K562 (cell line): ENCODE data around the gene FDX2. TPM values are rescaled to one million over a fixed set of nuclear protein-coding genes. Genes with fewer than 3 reads are reported as not detected.

Source experiments
- ATF1 ChIP-seq, 2 experiments: fragments of 450-650 bp in 1 of 2; IDR thresholded peaks; 2 replicates each; pipeline ENCODE4 v1.6.1; 2016; ENCODE audit warnings: missing compliant biosample characterization in 1 of 2, missing genetic modification characterization in 1 of 2
- BRD4 ChIP-seq: fragments of 200-600 bp; sonication (generic); IDR thresholded peaks from 2 replicates; pipeline ENCODE4 v1.6.1; 2017; ENCODE audit warnings: inconsistent platforms
- CBX2 ChIP-seq: fragments of 200-600 bp; sonication (generic); IDR thresholded peaks from one replicate; pipeline ENCODE4 v1.6.1; 2012; ENCODE audit warnings: mild to moderate bottlenecking, low read length, inconsistent platforms; ENCODE audit not compliant: insufficient read depth, poor library complexity, severe bottlenecking
- CBX3 ChIP-seq, 2 experiments: IDR thresholded peaks; 1 replicate in 1 of 2; 2 replicates in 1 of 2; pipeline ENCODE4 v1.6.1; 2012; ENCODE audit warnings: inconsistent platforms in 2 of 2, low read length in 2 of 2, borderline replicate concordance in 1 of 2, control low read depth in 1 of 2
- CHD1 ChIP-seq: fragments of 200-600 bp; sonication (generic); IDR thresholded peaks from one replicate; pipeline ENCODE4 v1.6.1; 2012; ENCODE audit warnings: mild to moderate bottlenecking, moderate library complexity, low read length, inconsistent platforms
- E2F4 ChIP-seq: sonication (generic); formaldehyde crosslinking; IDR thresholded peaks from 2 replicates; pipeline ENCODE4 v1.8.0; 2022; ENCODE audit warnings: mild to moderate bottlenecking, low read depth, missing genetic modification reagents
- FOXJ3 ChIP-seq: sonication (generic); formaldehyde crosslinking; IDR thresholded peaks from 2 replicates; pipeline ENCODE4 v1.4.0; 2020; ENCODE audit warnings: mild to moderate bottlenecking, missing genetic modification reagents
- FOXP4 ChIP-seq: sonication (generic); formaldehyde crosslinking; IDR thresholded peaks from 2 replicates; pipeline ENCODE4 v1.8.0; 2022; ENCODE audit warnings: mild to moderate bottlenecking, missing genetic modification reagents, borderline replicate concordance
- MXI1 ChIP-seq: IDR thresholded peaks from 2 replicates; pipeline ENCODE4 v1.6.1; 2011; ENCODE audit warnings: low read depth, mild to moderate bottlenecking, improper control_type of control experiment, low read length
- NEUROD1 ChIP-seq: fragments of 150-350 bp; IDR thresholded peaks from 2 replicates; pipeline ENCODE4 v1.6.1; 2014; ENCODE audit warnings: borderline replicate concordance, low read length, low read depth; ENCODE audit not compliant: partially characterized antibody
- NFE2 ChIP-seq: IDR thresholded peaks from 2 replicates; pipeline ENCODE4 v1.6.1; 2014; ENCODE audit warnings: antibody characterized with exemption, low read depth
- SIN3B ChIP-seq: fragments of 450-650 bp; IDR thresholded peaks from 2 replicates; pipeline ENCODE4 v1.6.1; 2017; ENCODE audit warnings: low read depth, mild to moderate bottlenecking, moderate library complexity
- SPI1 ChIP-seq: IDR thresholded peaks from 2 replicates; pipeline ENCODE4 v1.6.1; 2011; ENCODE audit warnings: low read depth, low read length, control low read depth, borderline replicate concordance
- STAT6 ChIP-seq: sonication (generic); formaldehyde crosslinking; IDR thresholded peaks from 2 replicates; pipeline ENCODE4 v1.8.1; 2023; ENCODE audit warnings: mild to moderate bottlenecking, missing genetic modification reagents
- TCF3 ChIP-seq: sonication (generic); formaldehyde crosslinking; IDR thresholded peaks from 2 replicates; pipeline ENCODE4 v1.4.0; 2020; ENCODE audit warnings: mild to moderate bottlenecking, missing genetic modification reagents
- TEAD1 ChIP-seq, 2 experiments: fragments of 450-650 bp in 1 of 2; sonication (generic) in 1 of 2; formaldehyde crosslinking; IDR thresholded peaks; 2 replicates each; pipeline versions ENCODE4 v1.4.0 to v1.8.0; 2020 to 2022; ENCODE audit warnings: mild to moderate bottlenecking in 2 of 2, missing genetic modification reagents in 1 of 2
- THRAP3 ChIP-seq: fragments of 450-650 bp; IDR thresholded peaks from 2 replicates; pipeline ENCODE4 v1.6.1; 2016; ENCODE audit warnings: mild to moderate bottlenecking, inconsistent platforms, borderline replicate concordance
- WHSC1 ChIP-seq: IDR thresholded peaks from one replicate; pipeline ENCODE4 v1.6.1; 2012; ENCODE audit warnings: low read length, control low read depth, inconsistent platforms
- ZKSCAN1 ChIP-seq: fragments of 150-350 bp; IDR thresholded peaks from 2 replicates; pipeline ENCODE4 v1.6.1; 2016; ENCODE audit warnings: low read depth, low read length
- ZNF12 ChIP-seq: sonication (generic); formaldehyde crosslinking; IDR thresholded peaks from 2 replicates; pipeline ENCODE4 v1.4.0; 2020; ENCODE audit warnings: mild to moderate bottlenecking, missing genetic modification reagents
- ZNF140 ChIP-seq: fragments of 250-450 bp; sonication (Bioruptor Pico); IDR thresholded peaks from 2 replicates; pipeline ENCODE4 v1.8.0; 2021; ENCODE audit warnings: moderate library complexity, mild to moderate bottlenecking, inconsistent platforms
- ZNF239 ChIP-seq: fragments of 250-450 bp; sonication (Bioruptor Pico); IDR thresholded peaks from 2 replicates; pipeline ENCODE4 v1.4.0; 2020; ENCODE audit warnings: mild to moderate bottlenecking
- ZNF384 ChIP-seq: IDR thresholded peaks from 2 replicates; pipeline ENCODE4 v1.6.1; 2012; ENCODE audit warnings: low read depth, low read length, improper control_type of control experiment
- ZNF41 ChIP-seq: fragments of 250-450 bp; sonication (Bioruptor Pico); conservative IDR thresholded peaks from 2 replicates; pipeline ENCODE4 v1.4.0; 2020; ENCODE audit warnings: mild to moderate bottlenecking
- ZNF699 ChIP-seq: fragments of 250-450 bp; sonication (Bioruptor Pico); IDR thresholded peaks from 2 replicates; pipeline ENCODE4 v1.8.0; 2021; ENCODE audit warnings: mild to moderate bottlenecking, moderate library complexity; ENCODE audit not compliant: insufficient replicate concordance
- ZNF707 ChIP-seq: fragments of 250-450 bp; sonication (Bioruptor Pico); conservative IDR thresholded peaks from 2 replicates; pipeline ENCODE4 v1.8.0; 2022; ENCODE audit warnings: inconsistent platforms, mild to moderate bottlenecking, moderate library complexity
- polyA plus RNA-seq, 8 experiments: library from polyadenylated mRNA; depleted of rRNA in 4 of 8; stranded (reverse) in 5 of 8; unstranded in 3 of 8; fragments of >200 nt; fragmentation: Nextera tagmentation in 2 of 8; fragmentation: Illumina TruSeq in 1 of 8; extraction: Ambion mirVana in 2 of 8; extraction: Trizol in 1 of 8; gene quantifications; 2 replicates each; pipeline versions ENCODE4 v1.2.1 to v1.2.3, GENCODE V29; 2011 to 2014; ENCODE audit warnings: inconsistent platforms in 1 of 8, missing spikeins in 1 of 8
- total RNA-seq, 7 experiments: library from RNA; depleted of rRNA in 6 of 7; stranded (reverse); fragments of >200 nt in 6 of 7; fragmentation: Illumina TruSeq in 2 of 7; extraction: Trizol in 2 of 7; gene quantifications; 2 replicates each; pipeline versions ENCODE4 v1.2.1 to v1.2.3, GENCODE V29; 2011 to 2021; ENCODE audit warnings: low replicate concordance in 1 of 7

The FDX2 gene
- total and polyA plus RNA-seq, 9 of the 15 experiments (the other 6 are each of a cell fraction or from before 2014, with no cell fraction given) = 2.5 to 49.8 (median 29.7) TPM

DNA sequence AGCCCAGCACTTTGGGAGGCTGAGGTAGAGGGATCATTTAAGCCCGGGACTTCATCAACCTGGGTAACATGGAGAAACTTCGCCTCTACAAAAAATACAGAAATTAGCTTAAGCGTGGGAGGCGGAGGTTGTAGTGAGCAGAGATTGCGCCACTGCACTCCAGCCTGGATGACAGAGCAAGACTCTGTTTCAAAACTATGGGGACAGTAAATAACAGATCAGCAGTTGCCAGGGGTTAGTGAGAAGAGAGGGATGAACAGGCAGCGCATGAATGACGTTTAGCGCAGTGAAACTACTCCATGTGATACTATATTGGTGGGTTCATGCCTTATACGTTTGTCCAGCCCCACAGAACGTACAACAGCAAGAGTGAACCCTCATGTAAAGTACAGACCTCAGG is 30.7 kb upstream of the FDX2 start (continued):
- TF ChIP-seq ZNF707 = no peak
- peak; percentile 73 for TF ChIP-seq FOXJ3 (CRISPR knock-in tag)
- TF ChIP-seq ATF1 (CRISPR knock-in tag; IDR thresholded peaks at IDR 0.05) = no peak
- peak; percentile 68; the same call in 1 of the 2 replicates for TF ChIP-seq ATF1 (tag; IDR thresholded peaks at IDR 0.05)
- no peak for TF ChIP-seq ZNF699 (CRISPR knock-in tag)
- TF ChIP-seq ZNF41 (CRISPR knock-in tag) = no peak
- no peak for TF ChIP-seq ZNF384
- no peak for TF ChIP-seq TCF3
- TF ChIP-seq ZNF140 (CRISPR knock-in tag) = no peak
- no peak for TF ChIP-seq WHSC1
- no peak for TF ChIP-seq ZNF12 (CRISPR knock-in tag)
- TF ChIP-seq STAT6 (CRISPR knock-in tag) = no peak
- no peak for TF ChIP-seq E2F4 (CRISPR knock-in tag)
- no peak for TF ChIP-seq CHD1
- TF ChIP-seq THRAP3 = no peak
- peak; percentile 40 for TF ChIP-seq NEUROD1
- TF ChIP-seq BRD4 = no peak
- no peak for TF ChIP-seq SIN3B
- peak in 1 of 2 experiments; percentile 17; a peak in 1 of 3 replicates for TF ChIP-seq CBX3 (IDR thresholded peaks at IDR 0.05; ENCODE audit: borderline replicate concordance in 1 of 2, low read length in 2 of 2)
- no peak for TF ChIP-seq ZNF239 (CRISPR knock-in tag)
- TF ChIP-seq CBX2 = no peak
- no peak for TF ChIP-seq FOXP4
- TF ChIP-seq TEAD1 (CRISPR knock-in tag; IDR thresholded peaks at IDR 0.05) = no peak
- peak; percentile 90 for TF ChIP-seq NFE2
- no peak for TF ChIP-seq ZKSCAN1
- TF ChIP-seq SPI1 = no peak
- TF ChIP-seq MXI1 = no peak
